Panc1 (cell line): ENCODE data around the gene ANHX. TPM values are rescaled to one million over a fixed set of nuclear protein-coding genes. Genes with fewer than 3 reads are reported as not detected.

Experiments
- ATAC-seq: fragments of 200-7000 bp; cut with Tn5 transposase; 2 replicates; pipeline ENCODE4 v1.9.1; 2020; ENCODE audit warnings: mild to moderate bottlenecking, moderate library complexity
- BruUV-seq: library from RNA; stranded (reverse); fragments of 400-500 nt; replicated peaks from 2 replicates; lab custom pipeline; 2021; lab: Mats Ljungman, UMichigan
- CTCF ChIA-PET: fragments of 300-600 bp; sonication (Branson Sonifier 250); formaldehyde crosslinking; loops from one replicate; lab custom pipeline; 2022; ENCODE audit warnings: antibody characterized with exemption; lab: Charles Lee
- POLR2A ChIA-PET: fragments of 300-600 bp; sonication (Branson Sonifier 250); formaldehyde crosslinking; loops from one replicate; lab custom pipeline; 2022; ENCODE audit warnings: antibody characterized with exemption; lab: Charles Lee
- DNase-seq: peaks from one replicate; pipeline ENCODE4 v3.0.0-alpha.2; 2010; ENCODE audit warnings: low read depth, low spot score
- H3K27ac ChIP-seq: 2 replicates; pipeline ENCODE4 v1.5.1; 2011; ENCODE audit warnings: mild to moderate bottlenecking, low read length, inconsistent platforms
- H3K27me3 ChIP-seq: fragments of 200-500 bp; sonication (Bioruptor generic); 2 replicates; pipeline ENCODE4 v1.6.0; 2014; ENCODE audit warnings: low read length, inconsistent platforms; ENCODE audit not compliant: control insufficient read depth, insufficient read depth
- H3K36me3 ChIP-seq: fragments of 200-500 bp; sonication (Bioruptor generic); 2 replicates; pipeline ENCODE4 v1.5.1; 2014; ENCODE audit warnings: inconsistent platforms, mild to moderate bottlenecking, low read length, moderate library complexity; ENCODE audit not compliant: control insufficient read depth, insufficient read depth
- H3K4me1 ChIP-seq: 2 replicates; pipeline ENCODE4 v1.5.1; 2011; ENCODE audit warnings: inconsistent platforms, mild to moderate bottlenecking, low read length, moderate library complexity; ENCODE audit not compliant: control insufficient read depth, insufficient read depth
- H3K4me3 ChIP-seq, 2 experiments: 2 replicates each; pipeline ENCODE4 v1.5.1; 2011 to 2012; ENCODE audit warnings: low read depth in 2 of 2, low read length in 2 of 2, mild to moderate bottlenecking in 2 of 2, inconsistent platforms in 1 of 2, moderate library complexity in 1 of 2
- H3K9me3 ChIP-seq: fragments of 200-500 bp; sonication (Bioruptor generic); 2 replicates; pipeline ENCODE4 v1.5.1; 2014; ENCODE audit warnings: low read depth, mild to moderate bottlenecking, inconsistent platforms, low read length, moderate library complexity; ENCODE audit not compliant: control insufficient read depth, insufficient read depth
- CTCF ChIP-seq: fragments of 450-650 bp; IDR thresholded peaks from 2 replicates; pipeline ENCODE4 v1.5.1; 2017; ENCODE audit warnings: mild to moderate bottlenecking
- POLR2AphosphoS5 ChIP-seq: IDR thresholded peaks from 2 replicates; pipeline ENCODE4 v1.6.1; 2012; ENCODE audit warnings: mild to moderate bottlenecking, low read depth, low read length, moderate library complexity
- SIN3A ChIP-seq: IDR thresholded peaks from 2 replicates; pipeline ENCODE4 v1.6.1; 2012; ENCODE audit warnings: low read depth, mild to moderate bottlenecking, low read length, moderate library complexity, borderline replicate concordance; ENCODE audit not compliant: insufficient read depth
- TCF7L2 ChIP-seq: IDR thresholded peaks from 2 replicates; pipeline ENCODE4 v1.6.1; 2011; ENCODE audit warnings: mild to moderate bottlenecking, low read depth, low read length, inconsistent platforms
- in situ Hi-C: cut with HindIII; loops from 2 replicates; pipeline ENCODE4 v1.10.0; 2016; ENCODE audit warnings: low sequenced_read_pairs, low pct_unique_long_range_greater_than_20kb
- intact Hi-C: fragments of 100-400 bp; cut with micrococcal nuclease; formaldehyde crosslinking; loops from one replicate; pipeline ENCODE4 v1.10.0; 2022; ENCODE audit not compliant: unreplicated experiment
- total RNA-seq: library from RNA; stranded (reverse); gene quantifications from one replicate; pipeline ENCODE4 v1.2.1, GENCODE V29; 2021; ENCODE audit not compliant: unreplicated experiment
- TF ChIP-seq, protein P1 (sequence below), 2 experiments: IDR thresholded peaks; 2 replicates each; pipeline ENCODE4 v1.6.1; 2011 to 2012; ENCODE audit warnings: low read depth in 2 of 2, control low read depth in 1 of 2, low read length in 1 of 2, mild to moderate bottlenecking in 1 of 2, moderate library complexity in 1 of 2; ENCODE audit not compliant: insufficient read depth in 1 of 2

The ANHX gene
- total RNA-seq, 1 experiment from 2014 or later: not detected

GRCh38 chr12:133234971-133235370, 706 bp downstream of the ANHX start:
- in situ Hi-C loops: no loop called here
- intact Hi-C loops: no loop called here
- Histone ChIP-seq H3K27me3 (no peaks in the 10 kb centered on the region), H3K27ac (no peak overlapping the region), H3K4me3 (no peak overlapping the region), H3K36me3 (no peaks in the 10 kb centered on the region), H3K9me3 (peaks cover 2% of the 10 kb centered on the region; the same call in 1 of the 2 replicates), H3K4me1 (no peaks in the 10 kb centered on the region; the same call in 1 of the 2 replicates)
- no TSS peak for BruUV-seq
- ChIA-PET POLR2A (no interaction called here), CTCF (no interaction called here)
- DNase-seq (no peak), ATAC-seq (no peak)
- TF ChIP-seq TCF7L2: no peak
- TF ChIP-seq SIN3A: no peak
- no peak for TF ChIP-seq CTCF
- no peak for TF ChIP-seq POLR2AphosphoS5
- TF ChIP-seq, protein P1, sequence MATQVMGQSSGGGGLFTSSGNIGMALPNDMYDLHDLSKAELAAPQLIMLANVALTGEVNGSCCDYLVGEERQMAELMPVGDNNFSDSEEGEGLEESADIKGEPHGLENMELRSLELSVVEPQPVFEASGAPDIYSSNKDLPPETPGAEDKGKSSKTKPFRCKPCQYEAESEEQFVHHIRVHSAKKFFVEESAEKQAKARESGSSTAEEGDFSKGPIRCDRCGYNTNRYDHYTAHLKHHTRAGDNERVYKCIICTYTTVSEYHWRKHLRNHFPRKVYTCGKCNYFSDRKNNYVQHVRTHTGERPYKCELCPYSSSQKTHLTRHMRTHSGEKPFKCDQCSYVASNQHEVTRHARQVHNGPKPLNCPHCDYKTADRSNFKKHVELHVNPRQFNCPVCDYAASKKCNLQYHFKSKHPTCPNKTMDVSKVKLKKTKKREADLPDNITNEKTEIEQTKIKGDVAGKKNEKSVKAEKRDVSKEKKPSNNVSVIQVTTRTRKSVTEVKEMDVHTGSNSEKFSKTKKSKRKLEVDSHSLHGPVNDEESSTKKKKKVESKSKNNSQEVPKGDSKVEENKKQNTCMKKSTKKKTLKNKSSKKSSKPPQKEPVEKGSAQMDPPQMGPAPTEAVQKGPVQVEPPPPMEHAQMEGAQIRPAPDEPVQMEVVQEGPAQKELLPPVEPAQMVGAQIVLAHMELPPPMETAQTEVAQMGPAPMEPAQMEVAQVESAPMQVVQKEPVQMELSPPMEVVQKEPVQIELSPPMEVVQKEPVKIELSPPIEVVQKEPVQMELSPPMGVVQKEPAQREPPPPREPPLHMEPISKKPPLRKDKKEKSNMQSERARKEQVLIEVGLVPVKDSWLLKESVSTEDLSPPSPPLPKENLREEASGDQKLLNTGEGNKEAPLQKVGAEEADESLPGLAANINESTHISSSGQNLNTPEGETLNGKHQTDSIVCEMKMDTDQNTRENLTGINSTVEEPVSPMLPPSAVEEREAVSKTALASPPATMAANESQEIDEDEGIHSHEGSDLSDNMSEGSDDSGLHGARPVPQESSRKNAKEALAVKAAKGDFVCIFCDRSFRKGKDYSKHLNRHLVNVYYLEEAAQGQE (IDR thresholded peaks at IDR 0.05; ENCODE audit: insufficient read depth in 1 of 2, low read depth in 2 of 2, low read length in 1 of 2): no peak

DNA sequence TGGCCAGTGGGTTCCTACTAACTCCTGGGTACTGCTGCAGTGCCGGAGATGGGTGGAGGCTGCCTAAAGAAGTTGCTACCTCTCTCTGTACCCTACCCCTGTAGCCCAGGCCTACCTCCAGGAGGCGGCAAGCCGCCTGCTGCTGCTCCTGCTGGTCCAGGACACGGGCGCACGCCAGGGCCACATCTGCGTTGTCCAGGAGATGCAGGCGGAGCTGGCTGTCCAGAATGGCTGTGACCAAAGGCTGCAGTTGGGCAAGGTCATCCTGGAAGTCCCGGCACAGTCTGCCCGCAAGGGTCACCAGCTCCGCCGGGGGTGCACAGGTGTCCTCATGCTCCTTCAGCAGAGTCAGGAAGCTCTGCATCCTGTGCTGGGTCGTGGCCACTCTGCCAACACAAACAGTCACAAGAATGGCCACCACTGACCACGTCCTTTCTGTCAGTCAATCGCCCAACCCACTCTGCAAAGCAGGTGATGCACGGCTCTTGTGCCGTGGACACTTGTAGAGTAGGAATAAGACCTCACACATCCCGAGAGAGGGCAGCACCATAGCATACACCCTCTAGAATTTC, 1.6 kb downstream of the ANHX start:
- Histone ChIP-seq H3K9me3 (peaks cover 2% of the 10 kb centered on the region; the same call in 1 of the 2 replicates), H3K27ac (no peak overlapping the region), H3K4me1 (no peaks in the 10 kb centered on the region; the same call in 1 of the 2 replicates), H3K27me3 (no peaks in the 10 kb centered on the region), H3K36me3 (no peaks in the 10 kb centered on the region), H3K4me3 (no peak overlapping the region)
- ATAC-seq: no peak
- in situ Hi-C loops: no loop called here
- no TSS peak for BruUV-seq
- DNase-seq: no peak
- intact Hi-C loops: no loop called here
- ChIA-PET POLR2A (no interaction called here), CTCF (no interaction called here)
- TF ChIP-seq TCF7L2 (no peak), SIN3A (no peak), POLR2AphosphoS5 (no peak), CTCF (no peak)
- TF ChIP-seq, protein P1 (IDR thresholded peaks at IDR 0.05; ENCODE audit: insufficient read depth in 1 of 2, low read depth in 2 of 2, low read length in 1 of 2): no peak
